Measurements from ENCODE around the gene HAAO. TPM values are rescaled to one million over a fixed set of nuclear protein-coding genes. Genes with fewer than 3 reads are reported as not detected.

The HAAO gene
- total RNA-seq, 1 donor from 2014 or later = 8.5 TPM

DNA sequence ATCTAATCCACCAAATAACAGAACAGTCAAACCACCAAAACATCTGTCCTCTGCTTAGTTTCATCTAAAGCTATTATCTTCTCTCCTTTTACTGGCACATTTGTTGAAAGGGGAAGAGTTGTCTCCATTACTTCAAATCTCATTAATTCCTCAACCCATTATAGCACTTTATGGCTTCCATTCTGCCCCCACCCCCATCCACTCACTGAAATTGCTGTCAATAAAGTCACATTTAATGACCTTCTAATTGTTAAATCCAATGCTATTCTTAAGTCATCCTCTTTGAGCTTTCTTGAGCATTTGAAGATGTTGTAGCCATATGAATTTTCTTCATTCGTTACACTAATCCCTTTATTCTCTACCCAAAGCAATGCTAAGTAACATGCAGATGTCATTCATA is 33.6 kb downstream of the HAAO start:
- H3K27ac Mint-ChIP-seq (ENCODE audit: unreplicated experiment) = no peak overlapping the region
- no peaks in the 10 kb centered on the region for H3K27me3 Mint-ChIP-seq (ENCODE audit: low read depth)
- H3K4me3 Mint-ChIP-seq (ENCODE audit: unreplicated experiment) = no peak overlapping the region
- TF ChIP-seq, protein P1, sequence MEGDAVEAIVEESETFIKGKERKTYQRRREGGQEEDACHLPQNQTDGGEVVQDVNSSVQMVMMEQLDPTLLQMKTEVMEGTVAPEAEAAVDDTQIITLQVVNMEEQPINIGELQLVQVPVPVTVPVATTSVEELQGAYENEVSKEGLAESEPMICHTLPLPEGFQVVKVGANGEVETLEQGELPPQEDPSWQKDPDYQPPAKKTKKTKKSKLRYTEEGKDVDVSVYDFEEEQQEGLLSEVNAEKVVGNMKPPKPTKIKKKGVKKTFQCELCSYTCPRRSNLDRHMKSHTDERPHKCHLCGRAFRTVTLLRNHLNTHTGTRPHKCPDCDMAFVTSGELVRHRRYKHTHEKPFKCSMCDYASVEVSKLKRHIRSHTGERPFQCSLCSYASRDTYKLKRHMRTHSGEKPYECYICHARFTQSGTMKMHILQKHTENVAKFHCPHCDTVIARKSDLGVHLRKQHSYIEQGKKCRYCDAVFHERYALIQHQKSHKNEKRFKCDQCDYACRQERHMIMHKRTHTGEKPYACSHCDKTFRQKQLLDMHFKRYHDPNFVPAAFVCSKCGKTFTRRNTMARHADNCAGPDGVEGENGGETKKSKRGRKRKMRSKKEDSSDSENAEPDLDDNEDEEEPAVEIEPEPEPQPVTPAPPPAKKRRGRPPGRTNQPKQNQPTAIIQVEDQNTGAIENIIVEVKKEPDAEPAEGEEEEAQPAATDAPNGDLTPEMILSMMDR (IDR thresholded peaks at IDR 0.05) = no peak
- no peaks in the 10 kb centered on the region for H3K4me1 Mint-ChIP-seq (ENCODE audit: low read depth)
- no peaks in the 10 kb centered on the region for H3K9me3 Mint-ChIP-seq (ENCODE audit: low read depth)
- peaks cover 6% of the 10 kb centered on the region for H3K36me3 Mint-ChIP-seq (ENCODE audit: low read depth)
- DNase-seq (ENCODE audit: low spot score) = no peak

DNA sequence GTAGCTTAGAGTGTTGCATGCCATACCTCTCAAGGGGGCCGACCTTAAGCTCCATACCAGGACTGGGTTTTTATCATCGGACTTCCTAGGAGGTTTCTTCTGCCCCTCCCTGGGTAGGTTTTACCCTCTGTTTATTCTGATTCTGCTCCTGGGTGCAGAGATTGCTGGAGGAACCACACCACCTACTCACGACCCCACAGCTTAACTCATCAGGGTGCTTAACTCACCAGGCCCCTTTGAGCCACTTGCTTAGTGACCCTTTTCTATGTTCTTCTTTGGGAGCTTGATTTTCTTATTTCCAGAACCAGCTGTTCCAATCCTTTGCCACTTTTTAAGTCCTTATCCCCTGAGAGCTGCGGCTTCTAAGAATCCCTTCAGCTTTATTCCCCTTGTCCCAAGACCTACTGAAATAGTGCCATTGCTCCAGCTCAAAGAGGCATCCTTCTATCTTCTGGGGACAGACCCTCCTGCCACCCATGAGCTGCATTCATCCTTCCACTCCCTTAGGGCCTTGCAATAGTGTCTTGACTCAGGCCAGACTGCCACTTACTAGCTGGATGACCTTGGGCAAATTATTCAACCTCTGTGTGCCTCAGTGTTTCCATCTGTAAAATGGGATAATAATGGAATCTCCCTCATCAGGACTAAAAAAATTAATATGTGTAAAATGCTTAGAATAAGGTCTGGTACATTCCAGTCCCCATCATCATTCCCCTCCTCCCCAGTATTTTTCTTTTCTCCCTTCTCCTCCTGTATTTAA is 34.2 kb downstream of the HAAO start:
- Mint-ChIP-seq H3K27me3 (ENCODE audit: low read depth) (no peaks in the 10 kb centered on the region), H3K4me1 (ENCODE audit: low read depth) (no peaks in the 10 kb centered on the region)

DNA sequence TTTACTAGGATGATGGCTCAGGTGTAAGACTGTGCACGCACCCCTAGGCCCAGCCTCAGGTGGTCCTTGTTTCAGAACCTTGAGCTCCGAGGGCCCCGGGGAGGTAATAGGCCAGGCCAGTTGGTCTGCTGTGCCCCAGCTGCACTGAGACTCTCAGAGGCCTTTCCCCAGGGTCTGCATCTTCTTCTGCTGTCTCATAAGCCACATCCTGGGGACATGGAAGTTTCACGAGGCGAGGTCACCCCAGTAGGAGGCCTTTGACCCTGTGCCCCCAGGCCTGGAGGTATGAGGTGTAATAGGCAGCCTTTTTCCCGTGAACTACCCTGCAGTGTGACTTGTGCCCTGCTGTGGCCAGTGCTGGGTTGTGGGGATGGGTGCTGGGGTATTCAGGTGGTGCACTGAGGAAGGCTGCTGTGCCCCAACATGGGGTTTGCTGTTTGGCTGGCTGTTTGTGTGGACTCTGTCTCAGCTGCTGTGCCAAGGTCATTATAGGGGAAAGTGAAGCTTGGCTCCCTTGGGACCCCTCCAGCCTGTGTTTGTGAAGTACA is 35.3 kb downstream of the HAAO start:
- no peaks in the 10 kb centered on the region for H3K9me3 Mint-ChIP-seq (ENCODE audit: low read depth)

More for the DNA sequence above, 34.2 kb downstream of the HAAO start:
- no peak overlapping the region for H3K4me3 Mint-ChIP-seq (ENCODE audit: unreplicated experiment)
- TF ChIP-seq, protein P1 (IDR thresholded peaks at IDR 0.05) = no peak
- peaks cover 7% of the 10 kb centered on the region for H3K36me3 Mint-ChIP-seq (ENCODE audit: low read depth)
- no peak for DNase-seq (ENCODE audit: low spot score)
- H3K9me3 Mint-ChIP-seq (ENCODE audit: low read depth) = no peaks in the 10 kb centered on the region
- no peak overlapping the region for H3K27ac Mint-ChIP-seq (ENCODE audit: unreplicated experiment)

DNA sequence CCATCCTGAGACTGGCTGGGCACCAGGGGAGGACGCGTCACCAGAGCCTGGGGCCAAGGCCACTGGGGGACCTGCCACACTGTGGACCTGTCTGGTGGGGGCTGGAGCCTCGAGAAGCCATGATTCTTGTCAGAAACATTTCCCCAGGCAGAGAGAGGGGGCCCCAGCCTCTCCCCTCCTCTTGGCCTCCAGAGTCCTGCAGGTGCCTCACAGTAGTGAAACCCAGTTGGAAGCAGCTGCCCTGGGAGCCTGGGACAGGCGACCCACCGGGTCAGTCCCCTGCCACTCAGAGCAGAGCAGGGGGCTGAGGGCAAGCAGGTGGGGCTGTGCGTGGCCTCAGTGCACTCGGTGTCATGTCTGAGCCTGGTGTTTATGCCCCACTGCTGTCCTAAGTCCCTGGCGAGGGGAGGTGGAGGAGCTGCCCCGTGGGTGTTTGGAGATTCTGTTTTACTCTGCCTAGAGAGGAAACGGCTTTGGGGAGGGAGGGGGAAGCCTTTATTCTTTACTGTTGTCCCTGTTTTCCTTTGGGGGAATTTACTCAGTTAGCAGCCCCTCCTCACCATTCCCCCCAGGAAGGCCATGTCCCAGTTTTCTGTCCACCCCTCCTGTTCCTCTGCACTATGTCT is 36.1 kb downstream of the HAAO start:
- Mint-ChIP-seq H3K36me3 (ENCODE audit: low read depth) (peaks cover 9% of the 10 kb centered on the region), H3K27ac (ENCODE audit: unreplicated experiment) (no peak overlapping the region), H3K4me3 (ENCODE audit: unreplicated experiment) (no peak overlapping the region), H3K27me3 (ENCODE audit: low read depth) (no peaks in the 10 kb centered on the region), H3K9me3 (ENCODE audit: low read depth) (no peaks in the 10 kb centered on the region), H3K4me1 (ENCODE audit: low read depth) (no peaks in the 10 kb centered on the region)
- DNase-seq (ENCODE audit: low spot score) = no peak
- TF ChIP-seq, protein P1 (IDR thresholded peaks at IDR 0.05) = no peak

More for the DNA sequence above, 35.3 kb downstream of the HAAO start:
- Mint-ChIP-seq H3K27me3 (ENCODE audit: low read depth) (no peaks in the 10 kb centered on the region), H3K4me1 (ENCODE audit: low read depth) (no peaks in the 10 kb centered on the region), H3K36me3 (ENCODE audit: low read depth) (peaks cover 6% of the 10 kb centered on the region), H3K27ac (ENCODE audit: unreplicated experiment) (no peak overlapping the region), H3K4me3 (ENCODE audit: unreplicated experiment) (no peak overlapping the region)
- TF ChIP-seq, protein P1 (IDR thresholded peaks at IDR 0.05) = no peak
- no peak for DNase-seq (ENCODE audit: low spot score)

DNA sequence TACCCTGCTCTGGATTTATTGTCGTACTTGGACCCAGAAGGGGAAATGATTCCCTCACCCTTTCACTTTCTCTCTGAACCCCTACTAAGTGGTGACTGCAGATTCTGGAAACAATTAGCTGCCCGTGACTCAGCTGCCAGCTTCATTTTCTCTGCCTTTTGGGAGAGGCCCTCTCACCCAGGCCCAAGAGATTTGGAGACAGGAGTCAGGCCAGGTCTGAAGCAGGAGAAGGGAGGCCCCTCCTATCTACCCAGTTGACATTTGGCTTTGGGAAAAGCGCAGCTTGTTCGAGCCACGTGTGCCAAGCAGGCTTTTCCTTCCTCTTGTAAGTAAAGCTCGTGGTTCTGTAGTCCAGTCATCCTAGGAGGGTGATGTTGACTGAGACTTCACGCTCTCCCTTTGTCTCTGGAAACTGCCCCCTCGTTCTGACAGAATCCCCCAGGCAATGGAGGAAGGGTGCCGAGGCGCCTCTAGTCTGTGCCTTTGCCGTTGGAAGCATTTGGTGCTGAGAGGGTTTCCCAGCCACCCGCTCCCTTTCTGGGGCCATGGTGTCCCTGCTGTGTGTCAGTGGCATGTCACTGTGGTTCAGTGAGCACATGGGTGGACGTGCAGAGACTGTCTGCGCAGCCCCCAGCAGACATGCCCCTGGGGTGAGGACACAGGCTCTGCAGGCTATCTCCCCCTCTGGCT is 37.0 kb downstream of the HAAO start:
- no peak overlapping the region for H3K27ac Mint-ChIP-seq (ENCODE audit: unreplicated experiment)
- H3K4me3 Mint-ChIP-seq (ENCODE audit: unreplicated experiment) = no peak overlapping the region
- peaks cover 10% of the 10 kb centered on the region for H3K36me3 Mint-ChIP-seq (ENCODE audit: low read depth)
- DNase-seq (ENCODE audit: low spot score) = no peak
- TF ChIP-seq, protein P1 (IDR thresholded peaks at IDR 0.05) = no peak
- H3K4me1 Mint-ChIP-seq (ENCODE audit: low read depth) = no peaks in the 10 kb centered on the region
- H3K27me3 Mint-ChIP-seq (ENCODE audit: low read depth) = no peaks in the 10 kb centered on the region
- no peaks in the 10 kb centered on the region for H3K9me3 Mint-ChIP-seq (ENCODE audit: low read depth)
